Astrocyte (in vitro differentiated cells and primary cell): ENCODE results near the gene JSRP1. TPM values are rescaled to one million over a fixed set of nuclear protein-coding genes. Genes with fewer than 3 reads are reported as not detected.

Source experiments
- DNase-seq: peaks from one replicate; pipeline ENCODE4 v3.0.0-alpha.2; 2010; ENCODE audit warnings: low read depth
- FAIRE-seq: peaks from 2 replicates; lab custom pipeline; 2011; peaks lifted over from hg19 to GRCh38; lab: Jason Lieb, UNC
- H2AFZ ChIP-seq: 2 replicates; pipeline ENCODE4 v1.6.0; 2012; ENCODE audit warnings: low read depth, low read length, inconsistent platforms
- H3K27ac ChIP-seq: 2 replicates; pipeline ENCODE4 v1.5.1; 2011; ENCODE audit warnings: low read depth, low read length, inconsistent platforms
- H3K27me3 ChIP-seq: 2 replicates; pipeline ENCODE4 v1.6.0; 2011; ENCODE audit warnings: low read length, inconsistent platforms; ENCODE audit not compliant: insufficient read depth
- H3K36me3 ChIP-seq: 2 replicates; pipeline ENCODE4 v1.5.1; 2011; ENCODE audit warnings: low read length, inconsistent platforms; ENCODE audit not compliant: insufficient read depth
- H3K4me1 ChIP-seq: 2 replicates; pipeline ENCODE4 v1.5.1; 2011; ENCODE audit warnings: low read length, inconsistent platforms; ENCODE audit not compliant: insufficient read depth
- H3K4me2 ChIP-seq: 2 replicates; pipeline ENCODE4 v1.6.0; 2012; ENCODE audit warnings: low read length, inconsistent platforms
- H3K4me3 ChIP-seq: 2 replicates; pipeline ENCODE4 v1.5.1; 2011; ENCODE audit warnings: low read depth, mild to moderate bottlenecking, low read length, inconsistent platforms; ENCODE audit not compliant: insufficient read depth
- H3K79me2 ChIP-seq: 2 replicates; pipeline ENCODE4 v1.6.0; 2012; ENCODE audit warnings: mild to moderate bottlenecking, low read length, inconsistent platforms; ENCODE audit not compliant: insufficient read depth
- H3K9ac ChIP-seq: 2 replicates; pipeline ENCODE4 v1.6.0; 2012; ENCODE audit warnings: mild to moderate bottlenecking, low read length, inconsistent platforms
- H3K9me3 ChIP-seq: 2 replicates; pipeline ENCODE4 v1.5.1; 2012; ENCODE audit warnings: low read depth, mild to moderate bottlenecking, low read length, inconsistent platforms; ENCODE audit not compliant: insufficient read depth
- H4K20me1 ChIP-seq: 2 replicates; pipeline ENCODE4 v1.6.0; 2012; ENCODE audit warnings: low read length, inconsistent platforms; ENCODE audit not compliant: insufficient read depth
- H3K27ac Mint-ChIP-seq: one replicate; pipeline ENCODE4 v1.8.0; 2021; ENCODE audit warnings: mild to moderate bottlenecking, mixed read lengths; ENCODE audit not compliant: unreplicated experiment
- H3K27me3 Mint-ChIP-seq: one replicate; pipeline ENCODE4 v1.8.0; 2021; ENCODE audit warnings: low read depth, mixed read lengths; ENCODE audit not compliant: unreplicated experiment
- H3K36me3 Mint-ChIP-seq: one replicate; pipeline ENCODE4 v1.8.0; 2021; ENCODE audit warnings: low read depth, mixed read lengths; ENCODE audit not compliant: unreplicated experiment
- H3K4me1 Mint-ChIP-seq: one replicate; pipeline ENCODE4 v1.8.0; 2021; ENCODE audit warnings: low read depth, mixed read lengths; ENCODE audit not compliant: unreplicated experiment
- H3K4me3 Mint-ChIP-seq: one replicate; pipeline ENCODE4 v1.8.0; 2021; ENCODE audit warnings: mild to moderate bottlenecking, moderate library complexity, mixed read lengths; ENCODE audit not compliant: unreplicated experiment
- H3K9me3 Mint-ChIP-seq: one replicate; pipeline ENCODE4 v1.8.0; 2021; ENCODE audit warnings: mild to moderate bottlenecking, mixed read lengths; ENCODE audit not compliant: unreplicated experiment
- CTCF ChIP-seq: IDR thresholded peaks from 2 replicates; pipeline ENCODE4 v1.5.1; 2011; ENCODE audit warnings: low read depth, mild to moderate bottlenecking, inconsistent platforms, low read length, moderate library complexity; ENCODE audit not compliant: insufficient read depth
- EZH2 ChIP-seq: IDR thresholded peaks from 2 replicates; pipeline ENCODE4 v1.6.1; 2012; ENCODE audit warnings: mild to moderate bottlenecking, low read length, inconsistent platforms; ENCODE audit not compliant: insufficient read depth
- total RNA-seq: library from RNA; stranded (reverse); gene quantifications from 2 replicates; pipeline ENCODE4 v1.2.1, GENCODE V29; 2021

The JSRP1 gene
- total RNA-seq, 1 donor from 2014 or later, result 0.36 TPM

- no peak overlapping the region for H3K4me3 Mint-ChIP-seq
- peaks cover 3% of the 10 kb centered on the region for H3K79me2 ChIP-seq
- no peak overlapping the region for H3K4me3 ChIP-seq
- no peak for DNase-seq
- peaks cover 14% of the 10 kb centered on the region for H3K36me3 Mint-ChIP-seq
- no peak overlapping the region for H3K9ac ChIP-seq
- TF ChIP-seq CTCF (no peak), EZH2 (no peak)
- no peak overlapping the region for H3K4me2 ChIP-seq
- H3K9me3 ChIP-seq, result no peaks in the 10 kb centered on the region
- no peaks in the 10 kb centered on the region for H3K9me3 Mint-ChIP-seq
- no peak overlapping the region for H3K27ac Mint-ChIP-seq
- H3K27ac ChIP-seq, result no peak overlapping the region
- H3K27me3 Mint-ChIP-seq, result no peaks in the 10 kb centered on the region
- no peaks in the 10 kb centered on the region for H3K27me3 ChIP-seq
- FAIRE-seq, result no peak
- H4K20me1 ChIP-seq, result peaks cover 27% of the 10 kb centered on the region
- no peak overlapping the region for H2AFZ ChIP-seq
- no peaks in the 10 kb centered on the region for H3K4me1 ChIP-seq
- peaks cover 2% of the 10 kb centered on the region for H3K4me1 Mint-ChIP-seq
- peaks cover 21% of the 10 kb centered on the region for H3K36me3 ChIP-seq
Measured at GRCh38 chr19:2215281-2215751, 40.9 kb downstream of the JSRP1 start.

GRCh38 chr19:2214251-2214650 is 42.0 kb downstream of the JSRP1 start:
- H3K4me1 ChIP-seq, result no peaks in the 10 kb centered on the region
- TF ChIP-seq CTCF, result no peak
- no peak for TF ChIP-seq EZH2
- H3K36me3 Mint-ChIP-seq, result peaks cover 14% of the 10 kb centered on the region
- no peaks in the 10 kb centered on the region for H3K9me3 Mint-ChIP-seq
- peaks cover 3% of the 10 kb centered on the region for H3K79me2 ChIP-seq
- FAIRE-seq (no peak), DNase-seq (no peak)
- no peak overlapping the region for H3K4me2 ChIP-seq
- H3K9me3 ChIP-seq, result no peaks in the 10 kb centered on the region
- H3K4me3 ChIP-seq, result no peak overlapping the region
- no peak overlapping the region for H3K27ac Mint-ChIP-seq
- no peaks in the 10 kb centered on the region for H3K27me3 ChIP-seq
- H3K27ac ChIP-seq, result no peak overlapping the region
- no peak overlapping the region for H2AFZ ChIP-seq
- H3K4me1 Mint-ChIP-seq, result peaks cover 2% of the 10 kb centered on the region
- no peak overlapping the region for H3K4me3 Mint-ChIP-seq
- H3K27me3 Mint-ChIP-seq, result no peaks in the 10 kb centered on the region
- H3K9ac ChIP-seq, result no peak overlapping the region
- H3K36me3 ChIP-seq, result peaks cover 19% of the 10 kb centered on the region
- H4K20me1 ChIP-seq, result peaks cover 26% of the 10 kb centered on the region

- Histone ChIP-seq H3K4me2 (no peak overlapping the region), H3K36me3 (peaks cover 19% of the 10 kb centered on the region), H3K9me3 (no peaks in the 10 kb centered on the region), H3K9ac (no peak overlapping the region), H2AFZ (no peak overlapping the region), H3K27me3 (no peaks in the 10 kb centered on the region), H3K27ac (no peak overlapping the region), H3K4me3 (no peak overlapping the region), H4K20me1 (peaks cover 29% of the 10 kb centered on the region), H3K4me1 (peaks cover 4% of the 10 kb centered on the region), H3K79me2 (peaks cover 3% of the 10 kb centered on the region)
- no peak overlapping the region for H3K4me3 Mint-ChIP-seq
- H3K36me3 Mint-ChIP-seq, result peaks cover 14% of the 10 kb centered on the region
- peaks cover 2% of the 10 kb centered on the region for H3K4me1 Mint-ChIP-seq
- FAIRE-seq, result no peak
- H3K27me3 Mint-ChIP-seq, result no peaks in the 10 kb centered on the region
- no peak overlapping the region for H3K27ac Mint-ChIP-seq
- TF ChIP-seq CTCF, result no peak
- DNase-seq, result no peak
- no peaks in the 10 kb centered on the region for H3K9me3 Mint-ChIP-seq
Measured at GRCh38 chr19:2213799-2214198, 42.4 kb downstream of the JSRP1 start.
